Esophagus squamous epithelium (tissue), 5 donors: ENCODE data around the gene C22orf15. TPM values are rescaled to one million over a fixed set of nuclear protein-coding genes. Genes with fewer than 3 reads are reported as not detected.
A peak's percentile ranks its signal among the peaks of the same experiment; 100 is the strongest.

Experiments used
- DNase-seq: peaks from one replicate; lab custom pipeline; 2025; lab: John Stamatoyannopoulos, UW
- H3K27ac ChIP-seq, 4 donors: fragments of 200-600 bp; sonication (generic); one replicate each; pipeline ENCODE4 v1.5.1; 2016 to 2019; ENCODE audit warnings: mild to moderate bottlenecking in 1 of 4
- H3K27me3 ChIP-seq, 4 donors: fragments of 200-600 bp; sonication (generic); 1 replicate in 3 of 4; 2 replicates in 1 of 4; pipeline versions ENCODE4 v1.5.1 to v1.6.0; 2017 to 2021; ENCODE audit warnings: antibody characterized with exemption in 1 of 4
- H3K36me3 ChIP-seq, 3 donors: fragments of 200-600 bp; sonication (generic); one replicate each; pipeline ENCODE4 v1.5.1; 2016 to 2019
- H3K4me1 ChIP-seq, 3 donors: fragments of 200-600 bp; sonication (generic); one replicate each; pipeline ENCODE4 v1.5.1; 2017 to 2019
- H3K4me3 ChIP-seq, 4 donors: fragments of 200-600 bp; sonication (generic); 1 replicate in 3 of 4; 2 replicates in 1 of 4; pipeline ENCODE4 v1.5.1; 2016 to 2019; ENCODE audit warnings: mild to moderate bottlenecking in 2 of 4, moderate library complexity in 1 of 4
- H3K9me3 ChIP-seq, 3 donors: fragments of 200-600 bp; sonication (generic); one replicate each; pipeline ENCODE4 v1.5.1; 2016 to 2019
- POLR2A ChIP-seq, 4 donors: fragments of 450-650 bp; IDR thresholded peaks; one replicate each; pipeline ENCODE4 v1.6.1; 2017; ENCODE audit warnings: antibody characterized with exemption in 4 of 4, mild to moderate bottlenecking in 4 of 4, moderate library complexity in 3 of 4
- WGBS, 2 donors: methylation state at CpG; one replicate each; pipeline ENCODE4 v1.1.5; 2018; 5-methylcytosine and 5-hydroxymethylcytosine counted together
- intact Hi-C: fragments of 100-400 bp; cut with DNase I; formaldehyde crosslinking; loops from one replicate; pipeline ENCODE4 v1.15.0; 2022
- total RNA-seq, 4 donors: library from RNA; depleted of rRNA; stranded (reverse); fragments of >200 nt; gene quantifications; one replicate each; pipeline ENCODE4 v1.1.0, GENCODE V29; 2016
- TF ChIP-seq, protein P1 (sequence below), 6 experiments: fragments of 450-650 bp in 4 of 6; fragments of 200-600 bp in 2 of 6; sonication (generic) in 2 of 6; IDR thresholded peaks; one replicate each; pipeline ENCODE4 v1.5.1; 2016 to 2019; ENCODE audit warnings: antibody characterized with exemption in 6 of 6, mild to moderate bottlenecking in 4 of 6, moderate library complexity in 4 of 6
- donor health status: DM: yes; HTN: yes; CAD: no.

The C22orf15 gene
- total RNA-seq, 4 donors from 2014 or later, result not detected

DNA sequence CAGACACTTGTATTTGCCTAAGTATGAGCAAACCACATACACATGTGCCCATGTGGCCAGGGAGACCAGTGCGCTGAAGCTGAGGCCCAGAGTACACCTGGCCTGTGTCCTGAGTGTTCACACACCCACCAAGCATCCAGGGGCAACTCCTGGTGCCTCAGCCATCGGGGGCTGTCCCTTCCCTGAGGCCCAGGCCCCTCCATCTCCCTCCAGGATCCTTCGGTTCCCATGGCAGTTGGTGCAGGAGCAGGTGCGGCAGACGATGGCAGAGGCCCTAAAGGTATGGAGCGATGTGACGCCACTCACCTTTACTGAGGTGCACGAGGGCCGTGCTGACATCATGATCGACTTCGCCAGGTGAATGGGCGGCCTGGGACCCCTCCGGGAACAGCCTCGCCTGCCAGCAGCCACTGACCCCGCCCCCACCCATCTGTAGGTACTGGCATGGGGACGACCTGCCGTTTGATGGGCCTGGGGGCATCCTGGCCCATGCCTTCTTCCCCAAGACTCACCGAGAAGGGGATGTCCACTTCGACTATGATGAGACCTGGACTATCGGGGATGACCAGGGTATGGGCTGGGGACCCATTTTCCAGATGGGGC is 17.5 kb downstream of the C22orf15 start:
- Histone ChIP-seq H3K36me3 (no peaks in the 10 kb centered on the region), H3K4me1 (peaks cover 6 to 26% (median 13%) of the 10 kb centered on the region in 3 donors), H3K27me3 (no peaks in the 10 kb centered on the region), H3K9me3 (no peaks in the 10 kb centered on the region), H3K4me3 (no peak overlapping the region), H3K27ac (no peak overlapping the region)
- 73% methylated on average over 9 of the region's 20 CpGs; no CpG with 5 or more reads in 1 of the 2 donors for WGBS, 2 donors
- no peak for DNase-seq
- TF ChIP-seq POLR2A (IDR thresholded peaks at IDR 0.05), result no peak
- TF ChIP-seq, protein P1, sequence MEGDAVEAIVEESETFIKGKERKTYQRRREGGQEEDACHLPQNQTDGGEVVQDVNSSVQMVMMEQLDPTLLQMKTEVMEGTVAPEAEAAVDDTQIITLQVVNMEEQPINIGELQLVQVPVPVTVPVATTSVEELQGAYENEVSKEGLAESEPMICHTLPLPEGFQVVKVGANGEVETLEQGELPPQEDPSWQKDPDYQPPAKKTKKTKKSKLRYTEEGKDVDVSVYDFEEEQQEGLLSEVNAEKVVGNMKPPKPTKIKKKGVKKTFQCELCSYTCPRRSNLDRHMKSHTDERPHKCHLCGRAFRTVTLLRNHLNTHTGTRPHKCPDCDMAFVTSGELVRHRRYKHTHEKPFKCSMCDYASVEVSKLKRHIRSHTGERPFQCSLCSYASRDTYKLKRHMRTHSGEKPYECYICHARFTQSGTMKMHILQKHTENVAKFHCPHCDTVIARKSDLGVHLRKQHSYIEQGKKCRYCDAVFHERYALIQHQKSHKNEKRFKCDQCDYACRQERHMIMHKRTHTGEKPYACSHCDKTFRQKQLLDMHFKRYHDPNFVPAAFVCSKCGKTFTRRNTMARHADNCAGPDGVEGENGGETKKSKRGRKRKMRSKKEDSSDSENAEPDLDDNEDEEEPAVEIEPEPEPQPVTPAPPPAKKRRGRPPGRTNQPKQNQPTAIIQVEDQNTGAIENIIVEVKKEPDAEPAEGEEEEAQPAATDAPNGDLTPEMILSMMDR (IDR thresholded peaks at IDR 0.05), result no peak
- intact Hi-C loops, result no loop called here

DNA sequence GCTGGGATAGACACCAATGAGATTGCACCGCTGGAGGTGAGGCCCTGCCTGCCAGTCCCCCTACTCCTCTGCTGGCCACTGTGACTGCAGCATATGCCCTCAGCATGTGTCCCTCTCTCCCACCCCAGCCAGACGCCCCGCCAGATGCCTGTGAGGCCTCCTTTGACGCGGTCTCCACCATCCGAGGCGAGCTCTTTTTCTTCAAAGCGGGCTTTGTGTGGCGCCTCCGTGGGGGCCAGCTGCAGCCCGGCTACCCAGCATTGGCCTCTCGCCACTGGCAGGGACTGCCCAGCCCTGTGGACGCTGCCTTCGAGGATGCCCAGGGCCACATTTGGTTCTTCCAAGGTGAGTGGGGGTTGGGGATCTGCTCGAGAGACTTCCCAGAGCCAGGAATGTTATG is 18.3 kb downstream of the C22orf15 start:
- no peak for DNase-seq
- Histone ChIP-seq H3K9me3 (no peaks in the 10 kb centered on the region), H3K4me1 (peaks cover 6 to 31% (median 13%) of the 10 kb centered on the region in 3 donors), H3K4me3 (no peak overlapping the region), H3K36me3 (no peaks in the 10 kb centered on the region), H3K27me3 (no peaks in the 10 kb centered on the region), H3K27ac (peak overlapping the region in 1 of 4 donors; percentile 33)
- 86% methylated on average over 11 of the region's 15 CpGs; no CpG with 5 or more reads in 1 of the 2 donors for WGBS, 2 donors
- TF ChIP-seq POLR2A (IDR thresholded peaks at IDR 0.05), result no peak
- TF ChIP-seq, protein P1 (IDR thresholded peaks at IDR 0.05), result no peak
- intact Hi-C loops, result no loop called here

DNA sequence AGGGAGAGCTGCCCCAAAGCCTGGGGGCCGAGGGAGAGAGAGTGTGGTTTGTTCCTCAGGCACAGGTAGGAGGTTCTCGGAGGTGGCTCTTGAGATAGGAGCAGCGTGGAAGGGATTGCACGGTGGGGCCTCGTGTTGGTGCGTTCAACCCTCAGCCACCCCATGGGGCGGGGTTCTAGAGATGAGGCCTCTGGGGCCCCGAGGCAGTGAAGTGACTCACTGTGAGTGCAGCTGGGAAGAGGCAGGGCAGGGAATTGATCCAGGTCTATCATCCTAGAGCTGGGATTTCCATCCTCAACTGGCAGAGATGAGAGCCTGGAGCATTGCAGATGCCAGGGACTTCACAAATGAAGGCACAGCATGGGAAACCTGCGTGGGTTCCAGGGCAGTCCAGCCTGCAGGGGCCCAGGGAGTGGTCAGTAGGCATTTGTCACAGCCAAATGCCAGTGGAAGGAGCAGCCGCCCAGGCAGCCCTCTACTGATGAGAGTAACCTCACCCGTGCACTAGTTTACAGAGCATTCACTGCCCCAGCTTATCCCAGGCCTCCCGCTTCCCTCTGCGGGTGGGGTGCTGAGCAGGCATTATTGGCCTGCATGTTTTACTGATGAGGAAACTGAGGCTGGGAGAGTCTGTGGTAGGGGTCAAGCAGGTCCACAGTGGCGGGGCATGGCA is 18.9 kb downstream of the C22orf15 start:
- intact Hi-C loops, result no loop called here
- no peaks in the 10 kb centered on the region for H3K27me3 ChIP-seq
- H3K9me3 ChIP-seq, result no peaks in the 10 kb centered on the region
- H3K4me1 ChIP-seq, result peaks cover 11 to 36% (median 19%) of the 10 kb centered on the region in 3 donors
- H3K27ac ChIP-seq, result peak overlapping the region in 1 of 4 donors; percentile 33
- no peak for TF ChIP-seq POLR2A (IDR thresholded peaks at IDR 0.05)
- TF ChIP-seq, protein P1 (IDR thresholded peaks at IDR 0.05), result no peak
- H3K4me3 ChIP-seq, result no peak overlapping the region
- no peaks in the 10 kb centered on the region for H3K36me3 ChIP-seq
- DNase-seq, result no peak
- WGBS, 2 donors, result 46 to 49% methylated on average over 9 to 10 of the region's 14 CpGs

DNA sequence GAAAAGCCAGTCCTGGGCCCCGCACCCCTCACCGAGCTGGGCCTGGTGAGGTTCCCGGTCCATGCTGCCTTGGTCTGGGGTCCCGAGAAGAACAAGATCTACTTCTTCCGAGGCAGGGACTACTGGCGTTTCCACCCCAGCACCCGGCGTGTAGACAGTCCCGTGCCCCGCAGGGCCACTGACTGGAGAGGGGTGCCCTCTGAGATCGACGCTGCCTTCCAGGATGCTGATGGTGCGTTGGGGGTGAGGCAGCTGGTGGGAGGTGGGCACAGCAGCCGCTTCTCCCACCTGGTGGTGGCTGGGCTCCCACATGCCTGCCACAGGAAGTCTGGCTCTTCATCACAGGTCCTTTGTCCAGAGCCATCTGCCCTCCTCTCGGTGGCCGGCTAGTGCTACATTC is 19.5 kb downstream of the C22orf15 start:
- H3K9me3 ChIP-seq, result no peaks in the 10 kb centered on the region

More for the DNA sequence above, 19.5 kb downstream of the C22orf15 start:
- intact Hi-C loops, result no loop called here
- Histone ChIP-seq H3K27me3 (no peaks in the 10 kb centered on the region), H3K4me1 (peaks cover 11 to 37% (median 19%) of the 10 kb centered on the region in 3 donors), H3K4me3 (no peak overlapping the region), H3K36me3 (no peaks in the 10 kb centered on the region), H3K27ac (no peak overlapping the region)
- TF ChIP-seq, protein P1 (IDR thresholded peaks at IDR 0.05), result no peak
- TF ChIP-seq POLR2A (IDR thresholded peaks at IDR 0.05), result no peak
- WGBS, 2 donors, result 73 to 84% methylated on average over 3 to 7 of the region's 16 CpGs
- no peak for DNase-seq
